ENCODE data around the gene NRTN.

The NRTN gene

DNA sequence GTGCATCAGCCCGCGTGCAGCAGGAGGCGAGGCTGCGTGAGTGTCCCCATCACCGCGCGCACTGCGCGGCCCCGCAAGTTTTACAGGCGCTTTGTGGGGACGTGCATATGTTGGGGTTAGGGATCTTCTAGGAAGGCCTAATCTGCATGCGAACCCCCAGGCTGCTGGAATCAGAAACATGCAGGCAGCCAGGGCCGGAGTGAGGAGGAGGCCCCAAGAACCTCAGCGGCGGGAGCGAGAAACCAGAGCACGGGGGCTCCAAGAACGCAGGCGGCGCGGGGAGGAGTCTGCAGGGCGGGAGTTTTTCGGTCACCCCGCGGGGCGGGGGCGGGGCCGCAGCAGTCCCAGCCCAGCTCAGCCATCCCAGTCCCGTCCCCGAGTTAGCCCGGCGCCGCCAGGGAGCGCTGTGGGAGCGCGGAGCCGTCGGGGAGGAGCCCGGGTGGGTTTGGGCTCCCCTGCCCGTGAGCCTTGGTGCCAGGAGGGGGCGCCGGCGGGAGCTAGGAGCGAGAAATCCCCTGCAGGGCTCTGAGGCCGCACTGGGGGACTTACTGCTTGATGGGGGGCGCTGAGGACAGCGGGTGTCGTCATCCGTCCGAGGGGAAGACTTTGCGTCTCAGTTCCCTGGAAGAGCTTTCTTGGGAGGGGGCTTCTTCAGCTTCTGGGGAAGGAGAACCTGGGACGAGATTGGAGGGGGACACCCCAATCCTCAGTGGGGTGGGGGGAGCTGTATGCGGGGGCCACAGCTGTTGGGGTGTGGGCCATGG lies 933 bp upstream of the NRTN start:
- H3K9me2 ChIP-seq (replicated peaks; ENCODE audit: control insufficient read depth, low read length), result no peaks in the 10 kb centered on the region
- peaks cover 14% of the 10 kb centered on the region for H3K4me1 ChIP-seq (ENCODE audit: control insufficient read depth, low read length)

DNA sequence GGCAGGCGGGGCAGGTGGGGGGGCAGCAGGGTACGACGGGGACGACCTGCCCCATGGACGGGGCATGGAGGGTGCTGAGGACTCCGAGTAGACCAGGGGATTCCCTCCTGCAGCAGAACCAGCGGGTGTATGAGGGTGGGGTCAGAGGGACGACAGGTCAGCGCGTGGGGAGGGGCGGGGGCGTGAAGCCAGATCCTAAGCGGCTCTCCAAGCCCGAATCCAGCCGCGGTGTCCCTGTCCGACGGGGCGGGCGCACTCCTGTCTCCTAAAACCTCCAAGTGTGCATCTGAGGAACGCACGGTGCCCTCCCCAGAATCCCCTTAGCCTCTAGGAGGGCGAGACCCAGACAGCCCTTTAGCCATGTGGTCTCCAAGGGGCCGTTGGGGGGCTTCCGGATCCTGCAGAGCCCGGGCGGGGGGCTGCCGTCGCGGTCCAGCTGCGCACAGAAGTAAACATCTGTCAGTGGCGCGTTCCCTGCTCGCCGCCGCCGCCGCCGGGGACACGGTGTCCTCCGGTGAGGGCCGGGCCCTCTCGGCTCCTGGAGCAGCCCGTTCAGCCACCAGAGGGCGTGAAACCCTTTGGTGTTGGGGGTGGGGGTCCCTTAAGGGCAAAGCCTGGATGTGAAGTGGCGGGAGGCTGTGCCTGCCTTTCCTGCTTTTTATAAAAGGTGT lies 730 bp downstream of the NRTN start:
- H3K27ac ChIP-seq (ENCODE audit: low read depth, low read length), result no peak overlapping the region
- peaks cover 14% of the 10 kb centered on the region for H3K4me1 ChIP-seq (ENCODE audit: control insufficient read depth, low read length)
- H3K9me2 ChIP-seq (replicated peaks; ENCODE audit: control insufficient read depth, low read length), result no peaks in the 10 kb centered on the region
- no peak overlapping the region for H3K4me3 ChIP-seq (ENCODE audit: low read length)
- H3K4me2 ChIP-seq (ENCODE audit: low read length), result no peak overlapping the region; the same call in 1 of the 2 replicates
- peaks cover 24% of the 10 kb centered on the region for H3K27me3 ChIP-seq (ENCODE audit: control insufficient read depth, low read length)
- TF ChIP-seq, protein P1, sequence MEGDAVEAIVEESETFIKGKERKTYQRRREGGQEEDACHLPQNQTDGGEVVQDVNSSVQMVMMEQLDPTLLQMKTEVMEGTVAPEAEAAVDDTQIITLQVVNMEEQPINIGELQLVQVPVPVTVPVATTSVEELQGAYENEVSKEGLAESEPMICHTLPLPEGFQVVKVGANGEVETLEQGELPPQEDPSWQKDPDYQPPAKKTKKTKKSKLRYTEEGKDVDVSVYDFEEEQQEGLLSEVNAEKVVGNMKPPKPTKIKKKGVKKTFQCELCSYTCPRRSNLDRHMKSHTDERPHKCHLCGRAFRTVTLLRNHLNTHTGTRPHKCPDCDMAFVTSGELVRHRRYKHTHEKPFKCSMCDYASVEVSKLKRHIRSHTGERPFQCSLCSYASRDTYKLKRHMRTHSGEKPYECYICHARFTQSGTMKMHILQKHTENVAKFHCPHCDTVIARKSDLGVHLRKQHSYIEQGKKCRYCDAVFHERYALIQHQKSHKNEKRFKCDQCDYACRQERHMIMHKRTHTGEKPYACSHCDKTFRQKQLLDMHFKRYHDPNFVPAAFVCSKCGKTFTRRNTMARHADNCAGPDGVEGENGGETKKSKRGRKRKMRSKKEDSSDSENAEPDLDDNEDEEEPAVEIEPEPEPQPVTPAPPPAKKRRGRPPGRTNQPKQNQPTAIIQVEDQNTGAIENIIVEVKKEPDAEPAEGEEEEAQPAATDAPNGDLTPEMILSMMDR (IDR thresholded peaks at IDR 0.05; ENCODE audit: low read depth, low read length, poor library complexity, severe bottlenecking), result peak; percentile 73
- peak; percentile 46; the same call in 1 of the 2 replicates for TF ChIP-seq EZH2phosphoT487 (IDR thresholded peaks at IDR 0.05; ENCODE audit: borderline replicate concordance, low read length)
- H3K36me3 ChIP-seq (ENCODE audit: control insufficient read depth, low read length), result no peaks in the 10 kb centered on the region
- no peaks in the 10 kb centered on the region for H3K9me3 ChIP-seq (ENCODE audit: control insufficient read depth, insufficient read depth, low read length)
- no peaks in the 10 kb centered on the region for H3F3A ChIP-seq (ENCODE audit: control insufficient read depth, insufficient read depth)
- H3K79me2 ChIP-seq (ENCODE audit: control insufficient read depth, low read length), result no peaks in the 10 kb centered on the region
- no peaks in the 10 kb centered on the region for H4K20me1 ChIP-seq (ENCODE audit: control insufficient read depth, insufficient read depth, low read depth, low read length)

More for the DNA sequence above, 933 bp upstream of the NRTN start:
- Histone ChIP-seq H3K27ac (ENCODE audit: low read depth, low read length) (no peak overlapping the region), H3F3A (ENCODE audit: control insufficient read depth, insufficient read depth) (no peaks in the 10 kb centered on the region), H3K9me3 (ENCODE audit: control insufficient read depth, insufficient read depth, low read length) (no peaks in the 10 kb centered on the region), H4K20me1 (ENCODE audit: control insufficient read depth, insufficient read depth, low read depth, low read length) (no peaks in the 10 kb centered on the region), H3K4me2 (ENCODE audit: low read length) (peak overlapping the region; percentile 83), H3K36me3 (ENCODE audit: control insufficient read depth, low read length) (no peaks in the 10 kb centered on the region), H3K27me3 (ENCODE audit: control insufficient read depth, low read length) (peaks cover 24% of the 10 kb centered on the region), H3K79me2 (ENCODE audit: control insufficient read depth, low read length) (no peaks in the 10 kb centered on the region), H3K4me3 (ENCODE audit: low read length) (peak overlapping the region; percentile 66)
- no peak for TF ChIP-seq EZH2phosphoT487 (IDR thresholded peaks at IDR 0.05; ENCODE audit: borderline replicate concordance, low read length)
- TF ChIP-seq, protein P1 (IDR thresholded peaks at IDR 0.05; ENCODE audit: low read depth, low read length, poor library complexity, severe bottlenecking), result peak; percentile 98

DNA sequence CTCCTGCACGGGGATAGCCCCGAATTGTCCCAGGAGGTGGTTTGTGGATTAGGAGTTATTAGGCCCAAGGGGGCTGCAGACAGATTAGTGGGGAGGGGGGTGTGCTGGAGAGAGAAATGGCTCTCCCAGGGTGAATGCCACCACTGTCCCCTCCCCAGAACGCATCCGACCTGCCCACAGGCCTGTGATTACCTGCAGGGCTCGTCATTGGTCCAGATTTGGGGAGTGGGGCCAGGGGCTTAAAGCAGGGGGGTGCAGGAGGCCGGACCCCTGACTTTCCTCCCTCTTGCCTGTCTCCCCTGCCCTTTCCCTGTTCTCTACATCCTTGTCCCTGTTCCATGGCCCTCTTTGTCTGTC lies 1.2 kb downstream of the NRTN start:
- Histone ChIP-seq H3K9me2 (replicated peaks; ENCODE audit: control insufficient read depth, low read length) (no peaks in the 10 kb centered on the region), H3K4me3 (ENCODE audit: low read length) (no peak overlapping the region), H3F3A (ENCODE audit: control insufficient read depth, insufficient read depth) (no peaks in the 10 kb centered on the region), H3K36me3 (ENCODE audit: control insufficient read depth, low read length) (no peaks in the 10 kb centered on the region), H3K27ac (ENCODE audit: low read depth, low read length) (no peak overlapping the region), H3K9me3 (ENCODE audit: control insufficient read depth, insufficient read depth, low read length) (no peaks in the 10 kb centered on the region), H4K20me1 (ENCODE audit: control insufficient read depth, insufficient read depth, low read depth, low read length) (no peaks in the 10 kb centered on the region), H3K4me2 (ENCODE audit: low read length) (no peak overlapping the region), H3K79me2 (ENCODE audit: control insufficient read depth, low read length) (no peaks in the 10 kb centered on the region), H3K27me3 (ENCODE audit: control insufficient read depth, low read length) (peaks cover 24% of the 10 kb centered on the region), H3K4me1 (ENCODE audit: control insufficient read depth, low read length) (peaks cover 14% of the 10 kb centered on the region)
- TF ChIP-seq EZH2phosphoT487 (IDR thresholded peaks at IDR 0.05; ENCODE audit: borderline replicate concordance, low read length), result no peak
- TF ChIP-seq, protein P1 (IDR thresholded peaks at IDR 0.05; ENCODE audit: low read depth, low read length, poor library complexity, severe bottlenecking), result no peak

Data from DOHH2 (cell line).